ENCODE measurements around the gene CHST15. TPM values are rescaled to one million over a fixed set of nuclear protein-coding genes. Genes with fewer than 3 reads are reported as not detected.

Gene CHST15
- total and polyA plus RNA-seq, 2 experiments from 2014 or later = 0.06 to 0.11 TPM

- Histone ChIP-seq H3K9ac (no peak overlapping the region), H3K27ac (no peak overlapping the region), H3K79me2 (ENCODE audit: insufficient read depth) (no peaks in the 10 kb centered on the region), H4K20me1 (ENCODE audit: insufficient read depth) (no peaks in the 10 kb centered on the region), H3K4me1 (ENCODE audit: insufficient read depth) (no peaks in the 10 kb centered on the region), H3K27me3 (replicated peaks; ENCODE audit: insufficient read depth) (peaks cover 75% of the 10 kb centered on the region), H3K9me2 (ENCODE audit: insufficient read depth) (no peaks in the 10 kb centered on the region), H3K4me3 (no peak overlapping the region), H3K9me3 (ENCODE audit: low read depth) (no peaks in the 10 kb centered on the region), H3K4me2 (ENCODE audit: unreplicated experiment) (no peak overlapping the region), H2AFZ (no peak overlapping the region), H3F3A (ENCODE audit: insufficient read depth) (no peaks in the 10 kb centered on the region), H3K36me3 (ENCODE audit: low read depth) (no peaks in the 10 kb centered on the region)
- no peak for DNase-seq
- in situ Hi-C loops (cut with MboI) = no loop called here
- TF ChIP-seq EZH2phosphoT487 (IDR thresholded peaks at IDR 0.05; ENCODE audit: insufficient read depth, low read depth) = no peak
- no peak for TF ChIP-seq EZH2 (IDR thresholded peaks at IDR 0.05; ENCODE audit: insufficient read depth, poor library complexity, severe bottlenecking)
- 51 to 58% methylated on average over 4 of the region's 4 CpGs for whole genome bisulfite sequencing, 2 experiments (ENCODE audit: low coverage in 1 of 2, low lambda C conversion rate in 2 of 2, missing lambda C conversion rate in 2 of 2)
Observed at GRCh38 chr10:124072106-124072505, 21.3 kb downstream of the CHST15 start.

GRCh38 chr10:124071141-124071540 lies 22.3 kb downstream of the CHST15 start:
- H3K36me3 ChIP-seq (ENCODE audit: low read depth) = no peaks in the 10 kb centered on the region
- TF ChIP-seq EZH2phosphoT487 (IDR thresholded peaks at IDR 0.05; ENCODE audit: insufficient read depth, low read depth) = no peak
- TF ChIP-seq EZH2 (IDR thresholded peaks at IDR 0.05; ENCODE audit: insufficient read depth, poor library complexity, severe bottlenecking) = no peak
- no peaks in the 10 kb centered on the region for H3K79me2 ChIP-seq (ENCODE audit: insufficient read depth)
- H3F3A ChIP-seq (ENCODE audit: insufficient read depth) = no peaks in the 10 kb centered on the region
- WGBS, 2 experiments (ENCODE audit: low coverage in 1 of 2, low lambda C conversion rate in 2 of 2, missing lambda C conversion rate in 2 of 2) = 46 to 50% methylated on average over 5 of the region's 5 CpGs
- no peaks in the 10 kb centered on the region for H3K4me1 ChIP-seq (ENCODE audit: insufficient read depth)
- in situ Hi-C loops (cut with MboI) = no loop called here
- no peak overlapping the region for H3K27ac ChIP-seq
- H3K9me3 ChIP-seq (ENCODE audit: low read depth) = no peaks in the 10 kb centered on the region
- H3K9ac ChIP-seq = no peak overlapping the region
- H4K20me1 ChIP-seq (ENCODE audit: insufficient read depth) = no peaks in the 10 kb centered on the region
- no peak overlapping the region for H3K4me3 ChIP-seq
- no peak overlapping the region for H3K4me2 ChIP-seq (ENCODE audit: unreplicated experiment)
- H3K9me2 ChIP-seq (ENCODE audit: insufficient read depth) = no peaks in the 10 kb centered on the region
- H2AFZ ChIP-seq = no peak overlapping the region
- no peak for DNase-seq
- H3K27me3 ChIP-seq (replicated peaks; ENCODE audit: insufficient read depth) = peaks cover 84% of the 10 kb centered on the region

GRCh38 chr10:124070666-124071065 lies 22.7 kb downstream of the CHST15 start:
- Histone ChIP-seq H3K36me3 (ENCODE audit: low read depth) (no peaks in the 10 kb centered on the region), H3F3A (ENCODE audit: insufficient read depth) (no peaks in the 10 kb centered on the region), H3K9ac (no peak overlapping the region), H3K4me1 (ENCODE audit: insufficient read depth) (no peaks in the 10 kb centered on the region), H3K4me3 (no peak overlapping the region), H3K27me3 (replicated peaks; ENCODE audit: insufficient read depth) (peaks cover 85% of the 10 kb centered on the region), H4K20me1 (ENCODE audit: insufficient read depth) (no peaks in the 10 kb centered on the region), H3K9me3 (ENCODE audit: low read depth) (no peaks in the 10 kb centered on the region), H3K27ac (no peak overlapping the region), H3K4me2 (ENCODE audit: unreplicated experiment) (no peak overlapping the region), H3K9me2 (ENCODE audit: insufficient read depth) (no peaks in the 10 kb centered on the region), H3K79me2 (ENCODE audit: insufficient read depth) (no peaks in the 10 kb centered on the region), H2AFZ (no peak overlapping the region)
- DNase-seq = no peak
- 45 to 46% methylated on average over 10 of the region's 10 CpGs for WGBS, 2 experiments (ENCODE audit: low coverage in 1 of 2, low lambda C conversion rate in 2 of 2, missing lambda C conversion rate in 2 of 2)
- TF ChIP-seq EZH2 (IDR thresholded peaks at IDR 0.05; ENCODE audit: insufficient read depth, poor library complexity, severe bottlenecking) (no peak), EZH2phosphoT487 (IDR thresholded peaks at IDR 0.05; ENCODE audit: insufficient read depth, low read depth) (no peak)
- in situ Hi-C loops (cut with MboI) = no loop called here

- H4K20me1 ChIP-seq (ENCODE audit: insufficient read depth) = no peaks in the 10 kb centered on the region
- H3K9me3 ChIP-seq (ENCODE audit: low read depth) = no peaks in the 10 kb centered on the region
- WGBS, 2 experiments (ENCODE audit: low coverage in 1 of 2, low lambda C conversion rate in 2 of 2, missing lambda C conversion rate in 2 of 2) = 40 to 49% methylated on average over 11 of the region's 11 CpGs
- TF ChIP-seq EZH2phosphoT487 (IDR thresholded peaks at IDR 0.05; ENCODE audit: insufficient read depth, low read depth) (no peak), EZH2 (IDR thresholded peaks at IDR 0.05; ENCODE audit: insufficient read depth, poor library complexity, severe bottlenecking) (no peak)
- in situ Hi-C loops (cut with MboI) = no loop called here
- H3K79me2 ChIP-seq (ENCODE audit: insufficient read depth) = no peaks in the 10 kb centered on the region
- no peaks in the 10 kb centered on the region for H3K4me1 ChIP-seq (ENCODE audit: insufficient read depth)
- no peak overlapping the region for H2AFZ ChIP-seq
- H3K4me3 ChIP-seq = no peak overlapping the region
- H3K9ac ChIP-seq = no peak overlapping the region
- no peaks in the 10 kb centered on the region for H3K36me3 ChIP-seq (ENCODE audit: low read depth)
- no peak overlapping the region for H3K27ac ChIP-seq
- H3F3A ChIP-seq (ENCODE audit: insufficient read depth) = no peaks in the 10 kb centered on the region
- no peak for DNase-seq
- H3K27me3 ChIP-seq (replicated peaks; ENCODE audit: insufficient read depth) = peaks cover 84% of the 10 kb centered on the region
- H3K4me2 ChIP-seq (ENCODE audit: unreplicated experiment) = no peak overlapping the region
- no peaks in the 10 kb centered on the region for H3K9me2 ChIP-seq (ENCODE audit: insufficient read depth)
Observed at GRCh38 chr10:124069341-124070264, 23.8 kb downstream of the CHST15 start.
